Activated CD4-positive, alpha-beta T cell treated with anti-CD3 and anti-CD28 coated beads for 1 hour (primary cell): ENCODE measurements around the gene PLPP7.
"Not testable (repeated sequence)": the region's sequence is repeated elsewhere in the genome, so short reads cannot be mapped to it uniquely, and the experiment has no call there.

Experiments
- DNase-seq: peaks from one replicate; pipeline ENCODE4 v3.0.0-alpha.2; 2020

Gene PLPP7

GRCh38 chr9:131270171-131271015 is 19.1 kb upstream of the PLPP7 start:
- DNase-seq: no peak

DNA sequence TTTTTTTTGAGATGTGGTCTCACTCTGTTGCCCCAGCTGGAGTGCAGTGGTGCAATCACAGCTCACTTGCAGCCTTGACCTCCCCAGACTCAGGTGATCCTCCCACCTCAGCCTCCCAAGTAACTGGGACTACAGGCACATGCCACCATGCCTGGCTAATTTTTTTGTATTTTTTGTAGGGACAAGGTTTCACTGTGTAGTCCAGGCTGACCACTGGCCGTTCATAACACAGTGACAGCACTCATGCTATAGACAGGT is 18.6 kb upstream of the PLPP7 start:
- not testable (repeated sequence) for DNase-seq

GRCh38 chr9:131271506-131271931 is 18.0 kb upstream of the PLPP7 start:
- DNase-seq: no peak

DNA sequence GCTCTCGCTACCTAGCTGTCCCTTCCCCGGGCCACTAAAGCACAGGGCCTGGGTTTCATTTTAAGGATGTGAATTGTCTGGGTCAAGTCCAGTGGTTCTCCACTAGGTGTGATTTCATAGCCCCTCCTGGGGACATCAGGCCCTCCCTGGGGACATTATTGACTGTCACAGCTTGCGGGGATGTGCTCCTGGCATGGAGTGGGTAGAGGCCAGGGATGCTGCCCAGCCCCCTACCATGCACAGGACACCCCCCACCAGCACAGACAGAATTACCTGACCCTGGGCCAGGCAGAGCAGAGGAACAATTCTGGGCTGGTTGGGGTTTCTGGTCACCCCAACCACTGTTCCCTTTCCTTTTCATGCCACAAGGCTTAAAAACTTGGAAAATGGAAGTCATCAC is 17.3 kb upstream of the PLPP7 start:
- DNase-seq: no peak

DNA sequence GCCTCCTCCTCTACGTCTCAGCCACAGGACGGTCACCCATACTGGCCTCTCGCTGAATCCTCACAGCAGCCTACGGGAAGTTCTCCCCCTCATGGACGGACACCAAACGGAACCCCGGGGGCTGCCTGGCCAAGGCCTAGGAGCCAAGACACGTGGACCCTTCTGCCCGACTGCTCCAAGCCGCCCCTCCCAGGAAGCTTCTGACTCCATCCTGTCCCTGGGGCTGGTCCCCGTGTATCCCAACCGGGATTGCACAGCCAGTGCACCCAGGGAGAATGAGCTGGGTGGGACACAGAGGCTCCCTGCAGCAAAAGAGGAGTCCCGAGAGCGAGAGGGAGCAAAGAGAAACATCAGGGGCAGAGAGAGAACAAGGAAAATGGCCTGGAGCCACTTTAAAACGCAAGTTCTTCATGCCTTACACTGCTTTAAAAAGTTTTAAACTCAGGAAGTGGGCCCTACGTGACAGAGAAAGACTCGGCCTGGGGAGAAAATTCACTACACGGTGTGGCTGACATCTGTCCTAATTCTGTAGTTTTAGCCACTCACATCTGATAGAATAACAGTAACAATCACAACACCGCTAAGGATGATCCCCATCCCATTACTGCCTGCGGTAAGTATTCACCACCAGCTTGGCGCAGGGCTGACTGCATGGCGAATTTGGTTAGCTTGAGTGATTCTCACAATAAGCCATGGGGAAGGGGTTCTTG is 16.2 kb upstream of the PLPP7 start:
- no peak for DNase-seq

- no peak for DNase-seq
Measured at GRCh38 chr9:131273856-131274673, 15.5 kb upstream of the PLPP7 start.

GRCh38 chr9:131274674-131275331 is 14.7 kb upstream of the PLPP7 start:
- DNase-seq: no peak

DNA sequence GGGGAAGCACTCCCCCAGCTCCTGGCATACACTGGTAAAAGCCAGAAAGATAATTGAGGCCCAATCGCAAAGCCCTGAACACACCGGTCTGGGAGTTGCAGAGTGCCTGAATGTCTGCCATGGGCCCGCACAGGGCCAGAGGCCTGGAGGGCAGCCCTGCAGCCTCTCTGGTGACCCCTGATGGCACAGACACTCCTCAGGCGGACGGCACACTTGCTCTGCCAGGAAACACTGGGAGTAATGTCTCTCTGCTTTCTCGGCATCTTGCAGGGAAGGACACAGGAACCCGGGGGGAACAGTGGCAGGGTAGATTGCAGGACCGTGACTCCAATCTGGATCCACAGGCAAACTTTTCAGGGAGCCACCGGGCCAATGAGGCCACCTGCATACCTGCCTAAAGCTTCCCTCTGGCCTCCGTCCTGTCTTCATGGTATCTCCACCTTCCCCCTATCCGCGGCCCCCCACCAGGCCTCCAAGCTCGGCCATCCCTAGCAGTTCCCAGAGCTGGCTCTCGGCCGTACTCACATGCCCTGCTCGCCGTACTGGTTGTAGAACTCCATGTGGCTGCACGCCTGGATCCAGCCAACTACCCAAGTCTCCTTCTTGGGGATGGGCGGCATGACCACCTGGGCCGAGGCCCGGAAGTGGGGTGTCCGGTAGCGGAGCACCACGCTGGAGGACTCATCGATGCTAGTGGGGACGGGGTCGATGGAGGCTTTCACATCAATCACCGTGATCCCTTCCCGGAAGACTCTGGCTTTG is 14.0 kb upstream of the PLPP7 start:
- DNase-seq: no peak

- DNase-seq: no peak
Measured at GRCh38 chr9:131276094-131276888, 13.2 kb upstream of the PLPP7 start, which contains the start of gene FAM78A. Gene FAM78A (minus strand): TSS chr9:131276510. CDS start chr9:131276179, 331 bp downstream.

DNA sequence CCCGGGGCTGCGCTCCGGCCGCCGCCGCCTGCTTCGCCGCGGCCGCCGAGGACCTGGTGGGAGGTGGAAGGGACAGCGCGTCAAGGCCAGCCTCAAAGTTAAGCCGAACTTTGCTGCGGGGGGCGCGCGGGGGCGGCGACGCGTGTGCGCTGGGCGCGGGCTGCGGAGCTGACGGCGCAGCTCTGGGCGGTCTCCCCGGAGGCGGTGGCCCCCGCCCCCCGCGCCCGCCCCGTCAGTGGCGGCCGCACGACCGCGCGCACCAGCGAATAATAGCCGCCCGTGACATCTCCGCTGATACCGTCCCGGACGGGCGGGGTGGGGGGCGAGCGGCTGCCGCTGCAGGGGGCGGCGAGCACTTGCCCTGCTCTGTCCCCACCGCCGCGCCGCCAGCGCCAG is 12.6 kb upstream of the PLPP7 start:
- DNase-seq: no peak

DNA sequence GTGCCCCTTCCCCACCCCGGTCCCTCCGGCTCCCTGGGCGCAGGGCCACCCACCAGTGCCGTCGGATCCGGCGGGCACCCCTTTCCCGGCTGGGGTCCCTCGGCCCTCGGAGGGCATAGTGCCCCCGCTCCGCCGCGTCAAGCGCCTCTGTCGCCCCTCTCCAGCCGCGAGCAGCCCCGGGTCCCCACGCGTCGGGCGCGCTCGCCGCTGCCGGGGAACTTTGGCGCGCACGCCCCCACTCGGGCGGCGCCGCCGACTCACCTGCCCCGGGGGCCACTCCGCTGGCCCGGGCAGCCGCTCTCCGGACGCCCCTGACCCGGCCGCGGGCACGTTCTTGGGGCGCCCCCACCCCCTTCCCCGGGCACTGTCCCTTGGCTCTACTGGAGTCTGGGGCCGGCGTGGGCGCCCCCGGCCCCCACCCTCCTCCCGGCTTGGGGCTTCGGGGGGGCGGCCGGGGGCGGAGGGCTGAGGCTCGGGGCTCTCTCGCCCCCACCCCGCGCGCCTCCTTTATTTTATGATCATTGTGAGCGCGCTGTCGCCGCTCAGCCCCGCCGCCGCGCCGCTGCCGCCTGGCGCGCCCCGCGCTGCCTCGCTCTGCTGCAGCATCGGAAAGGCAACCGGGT is 12.1 kb upstream of the PLPP7 start:
- no peak for DNase-seq

GRCh38 chr9:131277910-131278701 is 11.4 kb upstream of the PLPP7 start:
- peak; percentile 51 for DNase-seq

DNA sequence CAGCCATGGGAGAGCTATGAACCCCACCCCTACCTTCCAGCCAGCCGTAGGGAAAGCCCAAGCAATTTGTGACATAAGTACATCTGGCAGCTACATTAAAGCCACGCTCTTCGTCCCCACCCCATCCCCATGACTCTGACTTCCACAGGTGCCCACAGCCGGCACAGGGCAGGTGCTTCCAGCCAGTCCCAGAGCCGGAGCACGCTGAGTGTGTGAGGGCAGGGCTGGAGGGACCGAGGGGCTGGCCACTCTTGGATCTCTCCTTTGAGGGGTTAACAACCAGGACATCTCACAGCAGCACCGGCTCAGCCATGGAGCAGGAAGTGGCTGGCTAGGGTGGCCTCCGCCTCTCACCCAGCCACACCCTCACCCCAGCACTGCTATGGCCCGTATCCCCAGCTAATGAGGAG is 10.8 kb upstream of the PLPP7 start:
- no peak for DNase-seq

DNA sequence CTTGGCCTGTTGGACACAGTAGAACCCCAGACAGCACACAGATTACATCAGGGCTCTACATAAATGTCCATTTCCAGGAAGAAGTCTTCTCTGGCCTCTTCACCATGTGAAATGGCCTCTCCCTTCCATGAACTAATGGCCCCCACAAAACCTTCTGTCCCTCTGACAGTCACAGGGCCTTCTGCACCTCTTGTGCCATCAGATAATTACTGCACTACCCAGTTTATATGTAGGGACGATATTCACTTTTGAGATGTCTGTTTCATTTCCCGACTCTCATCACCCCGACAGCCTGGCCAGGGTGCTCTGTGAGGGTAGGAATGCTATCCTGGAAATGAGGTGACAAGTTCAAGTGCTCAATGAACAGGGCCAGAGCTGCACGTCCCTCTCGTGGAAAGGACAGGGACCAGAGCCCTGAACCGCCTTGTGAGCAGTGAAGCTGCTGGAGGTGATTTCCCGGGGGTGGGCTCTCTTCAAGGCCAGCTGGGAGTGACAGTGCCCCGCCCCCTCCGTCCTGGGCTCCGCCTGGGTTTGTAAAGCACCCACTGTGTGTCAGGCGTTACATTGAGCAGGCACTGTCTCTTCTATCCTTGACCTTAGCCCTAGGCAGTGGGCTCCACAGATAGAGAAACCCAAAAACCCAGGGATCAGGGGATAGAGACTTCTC is 10.2 kb upstream of the PLPP7 start:
- DNase-seq: no peak

DNA sequence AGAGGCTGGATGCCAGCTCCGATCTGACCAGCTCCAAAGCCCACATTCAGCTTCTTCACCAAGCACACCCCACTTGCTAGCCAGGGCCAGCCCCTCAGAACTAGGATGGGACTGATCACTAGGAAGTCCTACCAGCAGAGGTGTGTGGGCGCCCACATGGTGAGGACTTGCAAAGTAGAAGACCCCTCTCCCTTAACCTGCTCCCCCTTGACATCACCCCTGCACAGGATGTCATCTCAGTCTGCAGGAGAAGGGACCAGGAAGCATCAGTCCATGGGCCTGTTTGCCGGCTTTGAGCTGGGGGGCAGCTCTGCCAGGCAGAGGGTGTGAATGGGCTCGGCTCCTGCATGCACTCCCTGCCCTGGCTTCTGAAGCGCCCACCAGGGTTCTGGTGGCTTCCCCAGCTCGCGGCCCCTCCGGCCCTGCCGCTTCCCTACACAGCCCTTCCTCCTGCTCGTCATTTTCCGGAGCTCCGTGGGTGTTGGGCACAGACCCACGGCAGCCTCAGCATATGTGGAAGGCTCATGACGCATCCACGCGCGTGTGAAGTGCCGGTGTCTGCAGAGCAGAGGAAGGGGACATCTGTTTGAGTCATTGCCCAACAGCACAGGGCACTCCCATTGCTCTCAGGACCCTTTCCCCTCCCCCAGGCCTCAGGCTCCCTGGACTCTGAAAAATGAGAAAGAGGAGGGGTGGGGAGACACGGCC is 9.5 kb upstream of the PLPP7 start:
- DNase-seq: no peak

DNA sequence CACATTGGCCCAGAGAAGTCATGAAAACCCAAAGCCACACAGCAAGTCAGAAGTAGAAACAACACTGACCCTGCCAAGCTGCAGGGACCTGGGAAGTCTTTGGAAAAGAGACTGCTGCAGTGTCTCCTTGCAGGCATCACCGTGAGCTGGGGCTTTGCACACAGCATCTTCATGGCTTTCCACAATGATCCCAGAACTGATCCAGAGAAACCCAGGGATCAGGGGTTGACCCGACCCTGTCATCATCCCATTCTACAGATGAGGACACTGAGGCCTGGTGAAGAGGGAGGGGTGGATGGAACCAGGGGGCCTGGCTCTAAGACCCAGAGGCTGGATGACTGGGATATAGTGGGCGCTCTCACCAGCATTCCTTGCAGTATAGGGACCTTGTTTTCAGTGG is 8.9 kb upstream of the PLPP7 start:
- DNase-seq: no peak

DNA sequence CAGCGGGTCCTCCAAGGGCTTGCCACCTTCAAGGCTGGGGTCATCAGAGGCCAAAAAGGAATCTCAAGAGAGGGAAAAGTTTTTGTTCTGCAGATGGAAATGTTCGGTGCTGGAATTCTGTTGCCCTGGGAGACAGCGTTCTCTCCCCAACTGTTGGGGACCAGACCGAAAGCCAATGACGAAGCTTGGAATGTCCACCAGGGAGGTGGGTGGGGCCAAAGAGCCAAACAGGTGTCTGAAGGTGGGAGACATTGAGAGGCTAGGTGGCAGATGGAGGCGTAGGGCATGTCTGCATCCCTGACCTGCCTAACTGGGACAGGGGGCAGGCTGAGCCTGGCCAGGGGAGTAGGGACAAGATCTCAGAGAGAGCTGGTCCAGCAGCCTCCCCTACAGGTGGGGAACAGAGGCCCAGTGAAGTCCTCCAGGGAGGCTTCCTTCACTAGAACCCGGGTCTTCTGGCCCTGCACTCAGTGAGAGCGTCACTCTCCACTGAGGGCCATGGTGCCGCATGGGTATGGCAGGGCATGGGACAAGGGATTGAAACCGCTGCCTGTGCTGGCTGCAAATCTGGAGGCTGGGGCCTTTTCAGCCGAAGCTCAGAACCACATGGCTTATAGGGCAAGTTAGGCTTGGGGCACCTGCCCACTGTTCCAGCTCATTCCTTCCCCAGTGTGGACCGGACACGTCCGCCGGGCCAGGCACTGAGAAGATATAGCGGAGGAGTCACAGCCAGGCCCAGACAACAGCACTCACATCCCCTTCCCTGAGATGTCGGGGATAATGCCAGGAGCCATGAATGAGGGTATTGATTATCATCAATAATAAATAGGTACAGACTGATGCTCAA is 8.2 kb upstream of the PLPP7 start:
- DNase-seq: no peak

GRCh38 chr9:131282175-131282574 is 7.3 kb upstream of the PLPP7 start:
- DNase-seq: no peak
